HEK293T (cell line): ENCODE measurements around the gene THAP6.

Source experiments
- FOXA1 ChIP-seq: fragments of 450-650 bp; IDR thresholded peaks from 2 replicates; pipeline ENCODE4 v1.6.1; 2016; ENCODE audit warnings: mild to moderate bottlenecking
- FOXK2 ChIP-seq: fragments of 450-650 bp; IDR thresholded peaks from 2 replicates; pipeline ENCODE4 v1.6.1; 2016; ENCODE audit warnings: mild to moderate bottlenecking
- FOXM1 ChIP-seq: fragments of 450-650 bp; IDR thresholded peaks from 2 replicates; pipeline ENCODE4 v1.6.1; 2017; ENCODE audit warnings: mild to moderate bottlenecking, borderline replicate concordance
- HDGF ChIP-seq: fragments of 450-650 bp; IDR thresholded peaks from 2 replicates; pipeline ENCODE4 v1.6.1; 2017; ENCODE audit warnings: antibody characterized with exemption, borderline replicate concordance
- L3MBTL2 ChIP-seq: fragments of 450-650 bp; conservative IDR thresholded peaks from 2 replicates; pipeline ENCODE4 v1.6.1; 2016; ENCODE audit warnings: mild to moderate bottlenecking
- LEF1 ChIP-seq: fragments of 450-650 bp; IDR thresholded peaks from 2 replicates; pipeline ENCODE4 v1.6.1; 2017; ENCODE audit warnings: mild to moderate bottlenecking, borderline replicate concordance
- NFRKB ChIP-seq: fragments of 450-650 bp; IDR thresholded peaks from 2 replicates; pipeline ENCODE4 v1.6.1; 2016; ENCODE audit warnings: mild to moderate bottlenecking, moderate library complexity
- SP1 ChIP-seq: fragments of 450-650 bp; IDR thresholded peaks from 2 replicates; pipeline ENCODE4 v1.6.1; 2017
- SUZ12 ChIP-seq: fragments of 450-650 bp; IDR thresholded peaks from 2 replicates; pipeline ENCODE4 v1.6.1; 2016; ENCODE audit warnings: mild to moderate bottlenecking
- TARDBP ChIP-seq: fragments of 450-650 bp; IDR thresholded peaks from 2 replicates; pipeline ENCODE4 v1.6.1; 2016
- ZNF384 ChIP-seq: fragments of 450-650 bp; IDR thresholded peaks from 2 replicates; pipeline ENCODE4 v1.6.1; 2016

DNA sequence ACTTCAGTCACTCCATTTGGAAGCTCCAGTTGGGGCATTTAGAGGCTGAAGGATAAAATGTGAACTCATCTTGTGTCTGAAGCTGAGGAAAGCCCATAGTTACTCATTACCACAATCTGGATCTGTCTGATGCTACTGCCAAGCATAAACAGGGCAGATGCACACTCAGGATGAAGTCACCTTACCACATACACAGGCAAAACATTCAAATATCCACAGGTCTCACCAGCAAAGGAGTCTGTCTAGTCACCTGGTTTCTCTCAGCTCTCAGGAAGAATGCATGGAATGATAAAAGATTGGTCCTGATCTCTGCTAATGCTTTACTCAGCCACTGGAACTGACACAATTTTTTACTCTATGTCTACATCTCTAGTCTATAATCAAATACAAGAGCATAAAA, 28.6 kb downstream of the THAP6 start:
- TF ChIP-seq TARDBP: no peak
- no peak for TF ChIP-seq SP1
- no peak for TF ChIP-seq FOXM1
- TF ChIP-seq NFRKB: no peak
- no peak for TF ChIP-seq ZNF384
- TF ChIP-seq FOXA1: no peak
- no peak for TF ChIP-seq HDGF
- no peak for TF ChIP-seq SUZ12
- no peak for TF ChIP-seq LEF1
- TF ChIP-seq FOXK2: no peak
- no peak for TF ChIP-seq L3MBTL2
